NCI-H69 (cell line): ENCODE measurements around the gene MT1M.
A peak's percentile ranks its signal among the peaks of the same experiment; 100 is the strongest.
"Not testable (repeated sequence)": the region's sequence is repeated elsewhere in the genome, so short reads cannot be mapped to it uniquely, and the experiment has no call there.

ENCODE experiments used
- DNase-seq: peaks from one replicate; lab custom pipeline; 2025; lab: John Stamatoyannopoulos, UW

Gene MT1M

GRCh38 chr16:56649820-56650219 is 17.4 kb downstream of the MT1M start:
- DNase-seq, result peak; percentile 75

- no peak for DNase-seq
Observed at GRCh38 chr16:56651586-56651985, 19.1 kb downstream of the MT1M start, which contains the start of gene MT1B. TSS of gene MT1B (plus strand) at chr16:56651886. CDS start at chr16:56651954, 68 bp downstream.

GRCh38 chr16:56652600-56652999 is 20.1 kb downstream of the MT1M start:
- DNase-seq, result no peak

- DNase-seq, result no peak
Observed at GRCh38 chr16:56653218-56653617, 20.8 kb downstream of the MT1M start.

GRCh38 chr16:56657555-56658326 is 25.3 kb downstream of the MT1M start, which contains the start of gene MT1F:
TSS of gene MT1F (plus strand) at chr16:56657959. CDS start at chr16:56658059, 100 bp downstream.
- DNase-seq, result peak; percentile 77

- DNase-seq, result peak; percentile 18
Observed at GRCh38 chr16:56658327-56658875, 25.9 kb downstream of the MT1M start.

- peak; percentile 53 for DNase-seq
Observed at GRCh38 chr16:56662357-56663354, 30.2 kb downstream of the MT1M start.

GRCh38 chr16:56664506-56664905 is 32.0 kb downstream of the MT1M start:
- no peak for DNase-seq

GRCh38 chr16:56665286-56666261 is 33.1 kb downstream of the MT1M start:
- not testable (repeated sequence) for DNase-seq

GRCh38 chr16:56667581-56668571 is 35.4 kb downstream of the MT1M start, which contains the start of gene MT1G:
TSS of gene MT1G (minus strand) at chr16:56668065. CDS start at chr16:56667993, 72 bp downstream.
- DNase-seq, result peak; percentile 61

GRCh38 chr16:56669005-56669839 is 36.8 kb downstream of the MT1M start, which contains the start of gene MT1H:
TSS of gene MT1H (plus strand) at chr16:56669814. CDS start at chr16:56669885, 71 bp downstream.
- DNase-seq, result peak; percentile 20

GRCh38 chr16:56669840-56670619 is 37.6 kb downstream of the MT1M start:
- DNase-seq, result no peak

GRCh38 chr16:56670620-56670934 is 38.1 kb downstream of the MT1M start:
- no peak for DNase-seq

- DNase-seq, result peak; percentile 4
Observed at GRCh38 chr16:56671691-56672090, 39.2 kb downstream of the MT1M start.

- DNase-seq, result not testable (repeated sequence)
Observed at GRCh38 chr16:56672171-56672570, 39.7 kb downstream of the MT1M start.

GRCh38 chr16:56672761-56673536 is 40.5 kb downstream of the MT1M start:
- no peak for DNase-seq

- no peak for DNase-seq
Observed at GRCh38 chr16:56673921-56674320, 41.5 kb downstream of the MT1M start.
